ENCODE results near the gene USH1G.

Gene USH1G

GRCh38 chr17:74968361-74968780 is 45.3 kb upstream of the USH1G start:
- in situ Hi-C loops (cut with MboI; ENCODE audit: low pct_unique_long_range_greater_than_20kb, low sequenced_read_pairs, unreplicated experiment): no loop called here
- DNase-seq (ENCODE audit: low spot score): no peak
- TF ChIP-seq CTCF (IDR thresholded peaks at IDR 0.05; ENCODE audit: extremely low read depth, insufficient read depth, missing control alignments): no peak

GRCh38 chr17:74964988-74965622 is 42.0 kb upstream of the USH1G start:
- in situ Hi-C loops (cut with MboI; ENCODE audit: low pct_unique_long_range_greater_than_20kb, low sequenced_read_pairs, unreplicated experiment): no loop called here
- DNase-seq (ENCODE audit: low spot score): no peak
- TF ChIP-seq CTCF (IDR thresholded peaks at IDR 0.05; ENCODE audit: extremely low read depth, insufficient read depth, missing control alignments): no peak

GRCh38 chr17:74964246-74964761 is 41.2 kb upstream of the USH1G start:
- no peak for DNase-seq (ENCODE audit: low spot score)
- in situ Hi-C loops (cut with MboI; ENCODE audit: low pct_unique_long_range_greater_than_20kb, low sequenced_read_pairs, unreplicated experiment): no loop called here
- no peak for TF ChIP-seq CTCF (IDR thresholded peaks at IDR 0.05; ENCODE audit: extremely low read depth, insufficient read depth, missing control alignments)

- in situ Hi-C loops (cut with MboI; ENCODE audit: low pct_unique_long_range_greater_than_20kb, low sequenced_read_pairs, unreplicated experiment): no loop called here
- no peak for DNase-seq (ENCODE audit: low spot score)
- TF ChIP-seq CTCF (IDR thresholded peaks at IDR 0.05; ENCODE audit: extremely low read depth, insufficient read depth, missing control alignments): no peak
Measured at GRCh38 chr17:74963656-74964055, 40.6 kb upstream of the USH1G start.

- no peak for TF ChIP-seq CTCF (IDR thresholded peaks at IDR 0.05; ENCODE audit: extremely low read depth, insufficient read depth, missing control alignments)
- DNase-seq (ENCODE audit: low spot score): no peak
- in situ Hi-C loops (cut with MboI; ENCODE audit: low pct_unique_long_range_greater_than_20kb, low sequenced_read_pairs, unreplicated experiment): no loop called here
Measured at GRCh38 chr17:74962622-74963394, 39.8 kb upstream of the USH1G start.

GRCh38 chr17:74961657-74962350 is 38.7 kb upstream of the USH1G start:
- DNase-seq (ENCODE audit: low spot score): peak; percentile 91
- in situ Hi-C loops (cut with MboI; ENCODE audit: low pct_unique_long_range_greater_than_20kb, low sequenced_read_pairs, unreplicated experiment): no loop called here
- TF ChIP-seq CTCF (IDR thresholded peaks at IDR 0.05; ENCODE audit: extremely low read depth, insufficient read depth, missing control alignments): peak; percentile 77

Measured in GM13977 (cell line).